Measurements from ENCODE around the gene LRRC32. TPM values are rescaled to one million over a fixed set of nuclear protein-coding genes. Genes with fewer than 3 reads are reported as not detected.

Gene LRRC32
- total RNA-seq, 2 donors from 2014 or later, result 12.5 to 16.4 TPM

GRCh38 chr11:76640501-76640900 lies 30.0 kb downstream of the LRRC32 start:
- Mint-ChIP-seq H3K36me3 (ENCODE audit: insufficient read depth in 2 of 2) (no peaks in the 10 kb centered on the region), H3K27ac (no peak overlapping the region), H3K9me3 (no peaks in the 10 kb centered on the region), H3K4me3 (no peak overlapping the region), H3K27me3 (ENCODE audit: low read depth) (peaks cover 67% of the 10 kb centered on the region), H3K4me1 (ENCODE audit: low read depth) (peaks cover 11% of the 10 kb centered on the region)
- no peak for DNase-seq
- no peak for ATAC-seq (replicated peaks in 1 of 2)

GRCh38 chr11:76639621-76640020 lies 30.9 kb downstream of the LRRC32 start:
- ATAC-seq (replicated peaks in 1 of 2), result no peak
- no peak for DNase-seq
- H3K9me3 Mint-ChIP-seq, result no peaks in the 10 kb centered on the region
- H3K4me1 Mint-ChIP-seq (ENCODE audit: low read depth), result peaks cover 11% of the 10 kb centered on the region
- peaks cover 67% of the 10 kb centered on the region for H3K27me3 Mint-ChIP-seq (ENCODE audit: low read depth)
- H3K4me3 Mint-ChIP-seq, result no peak overlapping the region
- H3K36me3 Mint-ChIP-seq (ENCODE audit: insufficient read depth in 2 of 2), result no peaks in the 10 kb centered on the region
- no peak overlapping the region for H3K27ac Mint-ChIP-seq

GRCh38 chr11:76638270-76639197 lies 32.0 kb downstream of the LRRC32 start:
- Mint-ChIP-seq H3K9me3 (no peaks in the 10 kb centered on the region), H3K36me3 (ENCODE audit: insufficient read depth in 2 of 2) (no peaks in the 10 kb centered on the region), H3K27ac (no peak overlapping the region), H3K4me3 (no peak overlapping the region), H3K27me3 (ENCODE audit: low read depth) (peaks cover 61% of the 10 kb centered on the region), H3K4me1 (ENCODE audit: low read depth) (peaks cover 11% of the 10 kb centered on the region)
- ATAC-seq (replicated peaks in 1 of 2) (no peak), DNase-seq (no peak)

GRCh38 chr11:76637491-76638269 lies 32.9 kb downstream of the LRRC32 start:
- Mint-ChIP-seq H3K4me1 (ENCODE audit: low read depth) (peaks cover 11% of the 10 kb centered on the region), H3K4me3 (no peak overlapping the region), H3K27ac (no peak overlapping the region), H3K9me3 (no peaks in the 10 kb centered on the region), H3K36me3 (ENCODE audit: insufficient read depth in 2 of 2) (no peaks in the 10 kb centered on the region), H3K27me3 (ENCODE audit: low read depth) (peaks cover 61% of the 10 kb centered on the region)
- no peak for ATAC-seq (replicated peaks in 1 of 2)
- no peak for DNase-seq

- Mint-ChIP-seq H3K4me1 (ENCODE audit: low read depth) (peaks cover 7% of the 10 kb centered on the region), H3K27ac (no peak overlapping the region), H3K4me3 (no peak overlapping the region), H3K9me3 (no peaks in the 10 kb centered on the region), H3K27me3 (ENCODE audit: low read depth) (peaks cover 58% of the 10 kb centered on the region), H3K36me3 (ENCODE audit: insufficient read depth in 2 of 2) (no peaks in the 10 kb centered on the region)
- ATAC-seq (replicated peaks in 1 of 2) (no peak), DNase-seq (no peak)
Measured at GRCh38 chr11:76636826-76637460, 33.6 kb downstream of the LRRC32 start.

- H3K27me3 Mint-ChIP-seq (ENCODE audit: low read depth), result peaks cover 52% of the 10 kb centered on the region
- H3K4me1 Mint-ChIP-seq (ENCODE audit: low read depth), result peaks cover 4% of the 10 kb centered on the region
- no peak overlapping the region for H3K27ac Mint-ChIP-seq
- no peaks in the 10 kb centered on the region for H3K9me3 Mint-ChIP-seq
- no peak overlapping the region for H3K4me3 Mint-ChIP-seq
- no peaks in the 10 kb centered on the region for H3K36me3 Mint-ChIP-seq (ENCODE audit: insufficient read depth in 2 of 2)
- ATAC-seq (replicated peaks in 1 of 2) (no peak), DNase-seq (no peak)
Measured at GRCh38 chr11:76635991-76636738, 34.4 kb downstream of the LRRC32 start.

GRCh38 chr11:76634886-76635285 lies 35.7 kb downstream of the LRRC32 start:
- DNase-seq (no peak), ATAC-seq (replicated peaks in 1 of 2) (no peak)
- H3K4me1 Mint-ChIP-seq (ENCODE audit: low read depth), result peaks cover 13% of the 10 kb centered on the region
- peaks cover 43% of the 10 kb centered on the region for H3K27me3 Mint-ChIP-seq (ENCODE audit: low read depth)
- peaks cover 0 to 4% of the 10 kb centered on the region in 2 donors for H3K36me3 Mint-ChIP-seq (ENCODE audit: insufficient read depth in 2 of 2)
- no peak overlapping the region for H3K4me3 Mint-ChIP-seq
- no peak overlapping the region for H3K27ac Mint-ChIP-seq
- H3K9me3 Mint-ChIP-seq, result peaks cover 0 to 3% of the 10 kb centered on the region in 2 donors

GRCh38 chr11:76632492-76632891 lies 38.1 kb downstream of the LRRC32 start:
- Mint-ChIP-seq H3K4me1 (ENCODE audit: low read depth) (peaks cover 37% of the 10 kb centered on the region), H3K9me3 (peaks cover 0 to 3% of the 10 kb centered on the region in 2 donors), H3K36me3 (ENCODE audit: insufficient read depth in 2 of 2) (peaks cover 0 to 6% of the 10 kb centered on the region in 2 donors)

GRCh38 chr11:76631566-76632308 lies 38.8 kb downstream of the LRRC32 start:
- no peak overlapping the region for H3K27ac Mint-ChIP-seq
- peaks cover 0 to 6% of the 10 kb centered on the region in 2 donors for H3K36me3 Mint-ChIP-seq (ENCODE audit: insufficient read depth in 2 of 2)
- peaks cover 45% of the 10 kb centered on the region for H3K4me1 Mint-ChIP-seq (ENCODE audit: low read depth)
- H3K27me3 Mint-ChIP-seq (ENCODE audit: low read depth), result peaks cover 18% of the 10 kb centered on the region
- H3K9me3 Mint-ChIP-seq, result peaks cover 0 to 3% of the 10 kb centered on the region in 2 donors
- no peak for DNase-seq
- ATAC-seq (replicated peaks in 1 of 2), result no peak
- H3K4me3 Mint-ChIP-seq, result no peak overlapping the region

More at GRCh38 chr11:76632492-76632891, 38.1 kb downstream of the LRRC32 start:
- no peak overlapping the region for H3K4me3 Mint-ChIP-seq
- no peak for ATAC-seq (replicated peaks in 1 of 2)
- no peak for DNase-seq
- no peak overlapping the region for H3K27ac Mint-ChIP-seq
- H3K27me3 Mint-ChIP-seq (ENCODE audit: low read depth), result peaks cover 23% of the 10 kb centered on the region

GRCh38 chr11:76630600-76631281 lies 39.8 kb downstream of the LRRC32 start:
- Mint-ChIP-seq H3K36me3 (ENCODE audit: insufficient read depth in 2 of 2) (peaks cover 3 to 12% of the 10 kb centered on the region in 2 donors), H3K4me1 (ENCODE audit: low read depth) (peaks cover 49% of the 10 kb centered on the region), H3K9me3 (peaks cover 2 to 5% of the 10 kb centered on the region in 2 donors), H3K27me3 (ENCODE audit: low read depth) (peaks cover 11% of the 10 kb centered on the region), H3K27ac (peak overlapping the region; percentile 52), H3K4me3 (peak overlapping the region; percentile 27 to 62)
- no peak for DNase-seq
- no peak for ATAC-seq (replicated peaks in 1 of 2)

- Mint-ChIP-seq H3K27ac (peak overlapping the region; percentile 76), H3K27me3 (ENCODE audit: low read depth) (peaks cover 4% of the 10 kb centered on the region), H3K36me3 (ENCODE audit: insufficient read depth in 2 of 2) (peaks cover 9 to 19% of the 10 kb centered on the region in 2 donors), H3K9me3 (peaks cover 8 to 11% of the 10 kb centered on the region in 2 donors), H3K4me1 (ENCODE audit: low read depth) (peaks cover 49% of the 10 kb centered on the region), H3K4me3 (peak overlapping the region; percentile 27 to 62)
- ATAC-seq (replicated peaks in 1 of 2) (peak in 1 of 2 donors; percentile 16), DNase-seq (peak in 1 of 2 donors; percentile 10)
Measured at GRCh38 chr11:76629853-76630599, 40.5 kb downstream of the LRRC32 start.

Data from activated T-cell treated with anti-CD3 and anti-CD28 coated beads, Interleukin-2, amount 50 U/mL, for 72 hours (primary cell).